ENCODE data around the gene DSG4. TPM values are rescaled to one million over a fixed set of nuclear protein-coding genes. Genes with fewer than 3 reads are reported as not detected.

DSG4 gene
- total RNA-seq, 1 donor = not detected

Small RNAs within 50 kb of the gene (small RNA-seq; reads per million reads assigned to genes)
- not detected for gene RF00019
- not detected for gene RNU6-167P

Other genes with a start within 250 kb of the DSG4 start
- not detected in 2 replicates for gene DSC1, start 213.9 kb upstream of the DSG4 start, total RNA-seq
- not detected in 2 replicates for gene DSG1, start 58.6 kb upstream of the DSG4 start, total RNA-seq
- 1.4 and 1.8 TPM in 2 replicates for gene DSG3, start 71.0 kb downstream of the DSG4 start, total RNA-seq
- 9.0 and 21.2 TPM in 2 replicates for gene DSG2, start 121.4 kb downstream of the DSG4 start, total RNA-seq
- not detected in 2 replicates for gene TTR, start 215.1 kb downstream of the DSG4 start, total RNA-seq

All from osteoblast (primary cell).